CD14-positive monocyte (primary cell): ENCODE data around the gene CHN2. TPM values are rescaled to one million over a fixed set of nuclear protein-coding genes. Genes with fewer than 3 reads are reported as not detected.

ENCODE experiments used
- DNase-seq, 3 donors: peaks; one replicate each; pipeline ENCODE4 v3.0.0-alpha.2; 2011 to 2022
- H2AFZ ChIP-seq: 2 replicates; pipeline ENCODE4 v1.6.0; 2012; ENCODE audit warnings: mild to moderate bottlenecking, low read depth, low read length, inconsistent platforms; ENCODE audit not compliant: insufficient read depth, poor library complexity, severe bottlenecking
- H3K27ac ChIP-seq, 2 donors: 1 replicate in 1 of 2; 2 replicates in 1 of 2; pipeline ENCODE4 v1.5.1; 2012 to 2013; ENCODE audit warnings: low read length in 2 of 2, control low read depth in 1 of 2, inconsistent platforms in 1 of 2, low read depth in 1 of 2, mild to moderate bottlenecking in 1 of 2
- H3K27me3 ChIP-seq, 2 donors: one replicate each; pipeline versions ENCODE4 v1.6.0 to v1.6.1; 2011 to 2013; ENCODE audit warnings: low read length in 2 of 2; ENCODE audit not compliant: control insufficient read depth in 2 of 2, insufficient read depth in 2 of 2
- H3K36me3 ChIP-seq, 2 donors: replicated peaks in 1 of 2; 1 replicate in 1 of 2; 2 replicates in 1 of 2; pipeline versions ENCODE4 v1.5.1 to v1.6.1; 2012 to 2013; ENCODE audit warnings: low read length in 2 of 2, control low read depth in 1 of 2, inconsistent platforms in 1 of 2, mild to moderate bottlenecking in 1 of 2; ENCODE audit not compliant: insufficient read depth in 2 of 2, control insufficient read depth in 1 of 2
- H3K4me1 ChIP-seq, 2 donors: 1 replicate in 1 of 2; 2 replicates in 1 of 2; pipeline versions ENCODE4 v1.5.1 to v1.6.1; 2012 to 2013; ENCODE audit warnings: low read length in 2 of 2, control low read depth in 1 of 2, inconsistent platforms in 1 of 2, mild to moderate bottlenecking in 1 of 2, moderate library complexity in 1 of 2; ENCODE audit not compliant: insufficient read depth in 2 of 2, control insufficient read depth in 1 of 2
- H3K4me2 ChIP-seq: replicated peaks from 2 replicates; pipeline ENCODE3; 2012; ENCODE audit warnings: low read length, moderate library complexity, mild to moderate bottlenecking; ENCODE audit not compliant: poor library complexity, severe bottlenecking; ENCODE audit errors: extremely low read depth
- H3K4me3 ChIP-seq, 3 experiments: fragments of 200-600 bp in 1 of 3; sonication (generic) in 1 of 3; replicated peaks in 1 of 3; 1 replicate in 2 of 3; 2 replicates in 1 of 3; pipeline ENCODE4 v1.5.1; 2011 to 2013; ENCODE audit warnings: low read length in 3 of 3, mild to moderate bottlenecking in 3 of 3, control low read depth in 2 of 3, low read depth in 2 of 3, inconsistent platforms in 1 of 3, moderate library complexity in 1 of 3
- H3K79me2 ChIP-seq: 2 replicates; pipeline ENCODE4 v1.6.0; 2012; ENCODE audit warnings: mild to moderate bottlenecking, control low read depth, inconsistent platforms, low read length, moderate library complexity; ENCODE audit not compliant: insufficient read depth
- H3K9ac ChIP-seq: 2 replicates; pipeline ENCODE4 v1.6.0; 2017; ENCODE audit warnings: low read length, mild to moderate bottlenecking; ENCODE audit not compliant: insufficient read depth, poor library complexity, severe bottlenecking
- H3K9me3 ChIP-seq, 2 donors: replicated peaks in 1 of 2; 1 replicate in 1 of 2; 2 replicates in 1 of 2; pipeline versions ENCODE4 v1.5.1 to v1.6.1; 2012 to 2013; ENCODE audit warnings: low read length in 2 of 2, control low read depth in 1 of 2; ENCODE audit not compliant: control insufficient read depth in 1 of 2, insufficient read depth in 1 of 2
- H4K20me1 ChIP-seq: 2 replicates; pipeline ENCODE4 v1.6.0; 2012; ENCODE audit warnings: mild to moderate bottlenecking, low read length, control low read depth, moderate library complexity; ENCODE audit not compliant: insufficient read depth
- H3K27ac Mint-ChIP-seq, 7 donors: one replicate each; pipeline ENCODE4 v1.8.0; 2020; ENCODE audit warnings: mild to moderate bottlenecking in 7 of 7, mixed read lengths in 7 of 7, moderate library complexity in 6 of 7, inconsistent platforms in 2 of 7
- H3K27me3 Mint-ChIP-seq, 3 donors: one replicate each; pipeline ENCODE4 v1.8.0; 2021 to 2022; ENCODE audit warnings: low read depth in 3 of 3, mild to moderate bottlenecking in 3 of 3, mixed read lengths in 3 of 3, moderate library complexity in 3 of 3, inconsistent platforms in 1 of 3
- H3K36me3 Mint-ChIP-seq, 2 donors: one replicate each; pipeline ENCODE4 v1.8.0; 2020; ENCODE audit warnings: mixed read lengths in 2 of 2, inconsistent platforms in 1 of 2, mild to moderate bottlenecking in 1 of 2
- H3K4me1 Mint-ChIP-seq: one replicate; pipeline ENCODE4 v1.8.0; 2020; ENCODE audit warnings: mild to moderate bottlenecking, mixed read lengths
- H3K4me3 Mint-ChIP-seq, 2 donors: one replicate each; pipeline ENCODE4 v1.8.0; 2020; ENCODE audit warnings: mild to moderate bottlenecking in 2 of 2, mixed read lengths in 2 of 2, moderate library complexity in 1 of 2
- H3K9me3 Mint-ChIP-seq, 7 donors: one replicate each; pipeline ENCODE4 v1.8.0; 2020 to 2022; ENCODE audit warnings: mixed read lengths in 7 of 7, mild to moderate bottlenecking in 6 of 7, moderate library complexity in 6 of 7, inconsistent platforms in 2 of 7
- WGBS: methylation state at CpG from one replicate; pipeline ENCODE4 v1.1.5; 2013; ENCODE audit warnings: missing lambda C conversion rate; ENCODE audit not compliant: insufficient coverage; 5-methylcytosine and 5-hydroxymethylcytosine counted together
- intact Hi-C, 2 donors: fragments of 100-400 bp; cut with micrococcal nuclease; formaldehyde crosslinking; loops; one replicate each; pipeline versions ENCODE4 v1.15.0 to v1.15.1; 2023
- polyA plus RNA-seq, 3 donors: library from polyadenylated mRNA; depleted of rRNA in 1 of 3; unstranded in 2 of 3; stranded (reverse) in 1 of 3; fragments of 300-500 nt in 2 of 3; fragments of >200 nt in 1 of 3; fragmentation: Illumina TruSeq in 2 of 3; gene quantifications; 1 replicate in 2 of 3; 2 replicates in 1 of 3; pipeline ENCODE4 v1.2.3, GENCODE V29; 2012 to 2021
- TF ChIP-seq, protein P1 (sequence below): fragments of 200-600 bp; IDR thresholded peaks from one replicate; pipeline ENCODE4 v1.8.0; 2022; ENCODE audit warnings: antibody characterized with exemption, mild to moderate bottlenecking

Gene CHN2
- polyA plus RNA-seq, 3 donors: 26.6 to 66.5 (median 44.8) TPM

DNA sequence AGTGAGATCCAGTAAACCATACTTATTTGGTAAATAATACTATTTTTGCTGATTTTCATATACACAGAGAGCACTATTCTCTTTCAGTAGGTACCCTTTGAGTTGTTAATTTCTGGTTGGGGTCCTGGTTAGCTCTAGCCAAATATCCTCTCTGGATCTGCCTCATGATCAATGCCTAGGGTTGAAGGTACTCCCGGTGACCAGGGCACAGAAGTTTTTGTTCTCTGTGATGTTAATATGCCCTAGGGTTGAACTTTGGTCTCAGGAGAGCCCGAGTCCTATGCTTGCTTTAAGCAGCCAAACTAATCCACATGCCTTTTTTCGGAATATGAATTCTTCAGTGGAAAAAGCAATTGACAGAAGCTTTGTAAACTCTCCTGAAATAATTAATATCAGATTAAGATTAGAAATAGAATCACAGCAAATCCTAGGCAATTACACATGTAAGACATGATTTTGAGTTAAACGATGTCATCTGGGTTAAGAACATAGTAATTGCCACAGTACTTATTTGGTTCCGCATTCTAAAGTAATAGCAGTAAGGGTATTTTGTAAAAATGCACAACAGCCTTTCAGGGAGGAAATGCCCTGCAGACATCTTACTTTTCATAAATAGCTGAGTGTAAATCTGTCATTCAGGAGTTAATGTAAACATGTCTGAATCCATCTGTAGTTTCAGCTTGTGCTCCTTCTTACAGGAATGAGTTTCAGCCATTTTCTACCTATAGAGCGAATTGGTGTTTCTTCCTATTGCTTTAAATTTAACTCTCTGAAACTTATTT is 10.1 kb downstream of the CHN2 start:
- Mint-ChIP-seq H3K9me3 (no peaks in the 10 kb centered on the region), H3K4me1 (peaks cover 73% of the 10 kb centered on the region)

DNA sequence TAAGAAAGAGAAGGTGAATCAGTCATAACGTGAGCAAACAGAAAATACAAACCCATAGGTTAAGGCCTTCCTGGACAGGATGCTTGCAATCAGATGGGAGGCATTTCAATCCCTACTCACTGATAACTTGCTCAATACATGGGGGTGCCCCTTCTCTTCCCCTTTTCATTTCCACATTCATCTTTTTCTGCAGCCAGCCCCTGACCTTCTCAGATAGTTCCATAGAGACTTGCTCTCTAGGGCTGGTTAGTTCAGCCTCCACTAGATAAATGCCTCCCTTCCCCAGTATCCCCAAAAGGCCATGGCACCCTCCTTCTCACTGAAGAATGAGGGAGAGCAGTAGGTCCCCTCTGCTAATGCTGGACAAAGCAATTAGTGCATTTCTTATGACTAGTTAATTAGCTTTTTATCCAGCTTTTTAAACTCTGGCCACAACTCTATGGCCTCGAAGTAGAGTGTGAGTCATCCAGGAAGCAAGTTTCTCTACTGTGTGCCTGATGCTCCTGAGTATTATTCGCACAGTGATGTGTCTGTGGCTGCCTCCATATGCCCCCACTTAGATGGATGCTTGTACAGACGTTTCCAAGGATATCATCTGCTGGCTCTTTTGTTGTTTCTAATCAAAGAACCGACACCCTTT is 12.7 kb downstream of the CHN2 start:
- Mint-ChIP-seq H3K4me3 (no peak overlapping the region), H3K36me3 (peaks cover 9 to 22% of the 10 kb centered on the region in 2 donors), H3K9me3 (no peaks in the 10 kb centered on the region), H3K4me1 (peaks cover 51% of the 10 kb centered on the region), H3K27ac (peak overlapping the region in 6 of 7 donors; percentile 22 to 75 (median 38)), H3K27me3 (peaks cover 0 to 3% (median 0%) of the 10 kb centered on the region in 3 donors)
- H3K79me2 ChIP-seq: peaks cover 13% of the 10 kb centered on the region
- TF ChIP-seq, protein P1, sequence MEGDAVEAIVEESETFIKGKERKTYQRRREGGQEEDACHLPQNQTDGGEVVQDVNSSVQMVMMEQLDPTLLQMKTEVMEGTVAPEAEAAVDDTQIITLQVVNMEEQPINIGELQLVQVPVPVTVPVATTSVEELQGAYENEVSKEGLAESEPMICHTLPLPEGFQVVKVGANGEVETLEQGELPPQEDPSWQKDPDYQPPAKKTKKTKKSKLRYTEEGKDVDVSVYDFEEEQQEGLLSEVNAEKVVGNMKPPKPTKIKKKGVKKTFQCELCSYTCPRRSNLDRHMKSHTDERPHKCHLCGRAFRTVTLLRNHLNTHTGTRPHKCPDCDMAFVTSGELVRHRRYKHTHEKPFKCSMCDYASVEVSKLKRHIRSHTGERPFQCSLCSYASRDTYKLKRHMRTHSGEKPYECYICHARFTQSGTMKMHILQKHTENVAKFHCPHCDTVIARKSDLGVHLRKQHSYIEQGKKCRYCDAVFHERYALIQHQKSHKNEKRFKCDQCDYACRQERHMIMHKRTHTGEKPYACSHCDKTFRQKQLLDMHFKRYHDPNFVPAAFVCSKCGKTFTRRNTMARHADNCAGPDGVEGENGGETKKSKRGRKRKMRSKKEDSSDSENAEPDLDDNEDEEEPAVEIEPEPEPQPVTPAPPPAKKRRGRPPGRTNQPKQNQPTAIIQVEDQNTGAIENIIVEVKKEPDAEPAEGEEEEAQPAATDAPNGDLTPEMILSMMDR: no peak
- H3K9ac ChIP-seq: no peak overlapping the region
- WGBS: 0% methylated on average over 3 of the region's 5 CpGs
- intact Hi-C loops: no loop called here
- peaks cover 85% of the 10 kb centered on the region for H4K20me1 ChIP-seq
- no peaks in the 10 kb centered on the region for H3K27me3 ChIP-seq
- no peak overlapping the region for H2AFZ ChIP-seq
- H3K36me3 ChIP-seq: no peaks in the 10 kb centered on the region
- no peak overlapping the region for H3K4me3 ChIP-seq
- peak overlapping the region in 1 of 2 donors; percentile 28 for H3K27ac ChIP-seq
- H3K4me1 ChIP-seq: peaks cover 53 to 60% of the 10 kb centered on the region in 2 donors
- peak overlapping the region; percentile 1 for H3K4me2 ChIP-seq
- no peaks in the 10 kb centered on the region for H3K9me3 ChIP-seq
- peak in 2 of 3 donors; percentile 42 to 47 for DNase-seq

More for the DNA sequence above, 10.1 kb downstream of the CHN2 start:
- WGBS: no CpG with 5 or more reads among the region's 6 CpGs
- intact Hi-C loops: no loop called here
- no peak overlapping the region for H2AFZ ChIP-seq
- peaks cover 84% of the 10 kb centered on the region for H4K20me1 ChIP-seq
- no peak overlapping the region for H3K27ac ChIP-seq
- Mint-ChIP-seq H3K27ac (no peak overlapping the region), H3K4me3 (no peak overlapping the region), H3K27me3 (peaks cover 0 to 2% (median 0%) of the 10 kb centered on the region in 3 donors), H3K36me3 (peaks cover 4 to 15% of the 10 kb centered on the region in 2 donors)
- no peaks in the 10 kb centered on the region for H3K27me3 ChIP-seq
- TF ChIP-seq, protein P1: no peak
- H3K79me2 ChIP-seq: peaks cover 26% of the 10 kb centered on the region
- H3K9me3 ChIP-seq: no peaks in the 10 kb centered on the region
- no peak overlapping the region for H3K4me3 ChIP-seq
- H3K9ac ChIP-seq: no peak overlapping the region
- H3K4me1 ChIP-seq: peaks cover 72 to 80% of the 10 kb centered on the region in 2 donors
- no peak for DNase-seq
- no peak overlapping the region for H3K4me2 ChIP-seq
- H3K36me3 ChIP-seq: no peaks in the 10 kb centered on the region
